ENCODE measurements around the gene CYP2B6.

DNA sequence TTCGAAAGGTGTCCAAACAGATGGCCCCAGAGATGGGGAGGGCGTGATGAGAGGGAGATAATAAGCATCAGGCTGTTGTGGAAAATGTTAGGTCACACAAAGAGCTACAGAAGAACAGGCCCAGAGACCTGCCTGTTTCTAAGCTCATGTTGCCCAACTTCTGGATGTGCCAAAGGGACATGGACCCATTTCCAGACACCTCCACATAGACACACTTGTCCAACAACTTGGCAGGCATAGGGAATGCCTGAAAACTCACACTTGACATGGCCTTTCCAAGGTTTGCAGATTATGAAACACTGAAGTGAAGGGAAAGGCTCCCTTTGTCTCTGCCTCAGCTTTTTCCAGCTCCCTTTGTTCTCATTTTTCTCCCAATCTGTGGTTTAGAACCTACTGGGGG, 43.5 kb upstream of the CYP2B6 start:
- TF ChIP-seq POLR2A (IDR thresholded peaks at IDR 0.05) (no peak), EP300 (IDR thresholded peaks at IDR 0.05) (no peak), POLR2AphosphoS5 (IDR thresholded peaks at IDR 0.05) (no peak)
- TF ChIP-seq, protein P1, sequence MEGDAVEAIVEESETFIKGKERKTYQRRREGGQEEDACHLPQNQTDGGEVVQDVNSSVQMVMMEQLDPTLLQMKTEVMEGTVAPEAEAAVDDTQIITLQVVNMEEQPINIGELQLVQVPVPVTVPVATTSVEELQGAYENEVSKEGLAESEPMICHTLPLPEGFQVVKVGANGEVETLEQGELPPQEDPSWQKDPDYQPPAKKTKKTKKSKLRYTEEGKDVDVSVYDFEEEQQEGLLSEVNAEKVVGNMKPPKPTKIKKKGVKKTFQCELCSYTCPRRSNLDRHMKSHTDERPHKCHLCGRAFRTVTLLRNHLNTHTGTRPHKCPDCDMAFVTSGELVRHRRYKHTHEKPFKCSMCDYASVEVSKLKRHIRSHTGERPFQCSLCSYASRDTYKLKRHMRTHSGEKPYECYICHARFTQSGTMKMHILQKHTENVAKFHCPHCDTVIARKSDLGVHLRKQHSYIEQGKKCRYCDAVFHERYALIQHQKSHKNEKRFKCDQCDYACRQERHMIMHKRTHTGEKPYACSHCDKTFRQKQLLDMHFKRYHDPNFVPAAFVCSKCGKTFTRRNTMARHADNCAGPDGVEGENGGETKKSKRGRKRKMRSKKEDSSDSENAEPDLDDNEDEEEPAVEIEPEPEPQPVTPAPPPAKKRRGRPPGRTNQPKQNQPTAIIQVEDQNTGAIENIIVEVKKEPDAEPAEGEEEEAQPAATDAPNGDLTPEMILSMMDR (IDR thresholded peaks at IDR 0.05) = no peak

All from gastroesophageal sphincter (tissue), 3 donors.